Fibroblast of peridontal ligament (primary cell): ENCODE results near the gene CXCR3.
"Not testable (repeated sequence)": the region's sequence is repeated elsewhere in the genome, so short reads cannot be mapped to it uniquely, and the experiment has no call there.

Experiments used
- DNase-seq: peaks from one replicate; pipeline ENCODE4 v3.0.0-alpha.2; 2010; ENCODE audit errors: extremely low read depth

CXCR3 gene

DNA sequence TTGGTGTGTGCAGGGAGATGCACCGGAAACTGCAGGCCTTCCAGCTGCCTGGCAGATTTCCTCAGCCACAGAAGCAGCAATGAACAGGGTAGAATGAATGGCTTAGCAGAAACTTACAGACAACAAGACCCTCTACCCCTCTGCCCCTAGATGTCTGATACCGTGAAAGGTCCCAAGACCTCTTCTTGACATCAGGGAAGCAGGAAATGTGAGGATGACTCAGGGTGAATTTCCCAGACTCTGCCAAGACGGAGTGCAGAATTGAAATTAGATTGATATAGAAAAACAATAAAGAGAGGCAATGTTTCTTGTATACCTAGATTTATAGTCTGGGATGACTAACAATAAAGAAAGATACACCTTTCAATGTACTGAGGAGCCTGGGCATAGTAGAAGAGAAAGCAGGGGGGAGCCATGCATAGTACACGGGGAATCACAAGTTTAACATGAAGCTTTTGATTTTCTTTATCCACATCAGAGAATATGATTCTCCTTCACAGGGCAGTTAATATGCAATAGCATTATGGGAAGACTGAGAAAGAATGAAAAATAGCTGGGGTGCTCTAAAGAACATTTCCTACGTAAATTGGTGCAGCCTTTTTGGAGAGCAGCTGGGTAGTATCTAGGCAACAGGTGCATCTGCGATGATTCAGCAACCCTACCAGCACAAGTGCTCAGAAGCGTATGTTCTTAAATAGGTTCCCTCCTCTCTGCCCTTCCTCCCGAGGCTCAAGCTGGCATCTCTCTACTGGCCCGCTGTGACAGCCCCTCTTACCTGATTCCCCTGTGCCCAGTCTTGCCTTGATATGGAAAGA is 18.3 kb upstream of the CXCR3 start:
- no peak for DNase-seq

- no peak for DNase-seq
Measured at GRCh38 chrX:71634366-71634765, 16.1 kb upstream of the CXCR3 start.

DNA sequence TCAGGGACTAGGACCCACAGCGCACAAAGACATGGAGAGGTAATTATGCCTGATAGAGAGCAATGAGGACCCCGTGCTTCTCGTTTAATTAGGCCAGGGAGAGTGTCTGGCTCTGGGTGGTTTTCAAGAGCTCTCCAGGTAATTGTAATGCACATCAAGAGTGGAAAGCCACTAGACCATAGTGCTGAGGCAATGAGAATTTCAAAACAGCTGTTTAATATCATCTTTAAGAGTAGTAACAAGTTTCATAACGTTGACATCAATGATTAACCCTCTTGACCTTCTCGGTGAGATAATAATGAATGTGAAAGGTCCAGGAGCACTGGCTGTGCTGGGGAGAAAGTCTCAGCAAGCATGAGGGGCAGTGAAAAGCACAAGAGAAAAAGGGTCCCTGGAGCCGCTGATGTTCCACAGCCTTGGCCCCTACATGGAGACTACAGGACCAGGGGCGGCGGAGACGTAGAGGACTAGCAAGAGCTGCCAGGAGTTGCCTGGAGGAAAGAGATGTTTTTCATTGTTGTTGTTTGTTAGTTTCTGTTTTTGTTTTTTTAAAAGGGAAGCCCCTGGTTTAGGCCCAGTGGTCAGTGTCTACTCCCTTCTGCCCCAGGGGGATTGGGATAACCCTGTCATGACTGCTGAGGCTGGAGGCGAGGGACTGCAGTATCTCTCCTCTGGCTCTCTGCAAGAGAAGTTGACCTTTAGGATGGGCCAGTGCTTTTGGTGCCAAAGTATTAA is 14.8 kb upstream of the CXCR3 start:
- DNase-seq = no peak

- no peak for DNase-seq
Measured at GRCh38 chrX:71629467-71629866, 11.2 kb upstream of the CXCR3 start.

DNA sequence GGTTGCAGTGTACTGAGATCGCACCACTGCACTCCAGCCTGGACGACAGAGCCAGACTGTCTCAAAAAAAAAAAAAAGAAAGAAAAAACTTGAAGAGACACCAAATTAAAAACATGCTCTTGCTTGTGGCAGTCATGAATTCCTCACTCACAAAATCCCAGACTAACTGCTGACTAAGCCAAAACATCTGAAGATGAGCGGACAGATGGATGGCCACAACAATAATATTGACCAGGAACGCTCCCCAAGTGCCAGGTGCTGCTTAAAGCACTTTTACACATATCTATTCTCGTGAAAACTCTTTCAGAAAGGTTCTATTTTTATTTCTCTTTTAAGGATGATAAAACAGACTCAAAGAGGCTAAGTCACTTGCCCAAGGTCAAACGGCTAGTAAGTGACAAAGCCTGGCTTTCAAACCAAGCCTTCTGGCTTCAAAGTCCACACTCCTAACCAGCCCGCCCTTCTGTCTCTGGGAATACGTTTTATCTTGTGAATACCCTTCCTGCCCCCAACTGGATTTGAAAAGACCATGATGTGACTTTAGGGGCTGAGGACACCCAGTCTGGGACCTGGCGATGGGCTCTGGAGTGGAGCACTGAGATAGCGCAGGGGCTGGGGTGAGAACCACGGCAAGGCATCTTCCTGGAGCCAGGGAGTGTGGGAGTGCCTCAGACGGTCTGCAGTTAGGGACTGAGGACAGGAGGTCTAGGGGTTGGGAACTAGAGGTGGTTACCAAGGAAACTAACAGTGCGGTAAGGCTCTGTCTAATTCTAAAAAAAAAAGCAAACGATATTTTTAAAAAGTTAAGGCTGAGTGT is 9.5 kb upstream of the CXCR3 start:
- DNase-seq = peak; percentile 5

GRCh38 chrX:71626576-71626975 is 8.3 kb upstream of the CXCR3 start:
- no peak for DNase-seq

DNA sequence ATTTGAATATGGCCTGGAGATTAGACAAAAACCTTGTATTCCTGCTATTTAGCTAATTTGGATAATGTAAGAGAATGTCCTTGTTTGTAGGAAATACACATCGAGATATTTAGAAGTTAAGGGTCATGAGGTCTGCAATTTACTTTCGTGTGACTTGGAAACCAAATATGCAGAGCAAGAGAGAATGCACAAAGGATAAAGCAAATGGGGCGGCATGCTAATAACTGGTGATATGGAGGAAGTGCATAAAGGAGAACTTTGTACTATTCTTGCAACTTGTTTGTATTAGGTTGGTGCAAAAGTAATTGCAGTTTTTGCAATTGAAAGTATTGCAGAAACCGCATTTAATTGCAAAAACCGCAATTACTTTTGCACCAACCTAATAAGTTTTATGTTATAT is 7.2 kb upstream of the CXCR3 start:
- no peak for DNase-seq

DNA sequence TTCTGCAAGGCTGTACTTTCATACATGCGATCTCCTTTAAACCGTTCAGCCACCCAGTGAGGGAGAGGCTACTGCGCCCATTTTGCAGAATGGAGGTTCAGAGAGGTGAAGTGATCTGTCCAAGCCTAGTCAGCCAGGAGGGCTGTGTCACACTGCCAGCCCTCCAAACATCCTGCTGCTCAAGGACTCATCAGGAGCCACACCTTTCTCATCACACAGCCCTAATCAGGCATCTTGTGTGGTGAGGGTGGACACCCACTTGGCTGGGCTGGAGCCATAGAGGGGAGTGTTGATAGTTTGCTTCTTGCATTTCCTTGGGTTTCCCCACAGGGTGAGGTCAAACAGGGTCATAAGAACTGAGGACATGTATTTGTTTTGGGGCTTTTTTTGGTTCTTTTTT is 5.4 kb upstream of the CXCR3 start:
- no peak for DNase-seq

- DNase-seq = peak; percentile 72
Measured at GRCh38 chrX:71622576-71623450, 4.5 kb upstream of the CXCR3 start.

- DNase-seq = no peak
Measured at GRCh38 chrX:71622032-71622575, 3.8 kb upstream of the CXCR3 start.

DNA sequence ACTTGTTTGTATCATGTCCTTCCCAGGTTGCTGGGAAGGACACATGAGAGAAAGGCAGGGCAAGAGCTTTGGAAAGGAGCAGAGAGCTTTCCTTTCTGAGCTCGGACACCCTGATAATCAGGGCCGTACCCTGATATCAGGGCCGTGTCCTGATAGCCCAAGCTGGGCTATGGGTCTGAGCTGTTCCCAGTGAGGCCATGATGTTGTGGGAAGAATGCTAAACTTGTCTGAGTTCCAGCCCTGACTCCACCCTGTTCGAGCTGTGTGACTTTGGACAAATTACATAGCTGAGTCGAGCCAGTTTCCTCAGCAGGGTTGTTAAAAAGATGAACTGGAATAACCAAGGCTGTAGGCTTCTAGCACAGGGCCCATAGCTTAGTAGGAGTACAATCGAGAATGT is 3.3 kb upstream of the CXCR3 start:
- peak; percentile 24 for DNase-seq

- no peak for DNase-seq
Measured at GRCh38 chrX:71619986-71620385, 1.7 kb upstream of the CXCR3 start.

GRCh38 chrX:71619193-71619592 is 882 bp upstream of the CXCR3 start:
- DNase-seq = no peak

DNA sequence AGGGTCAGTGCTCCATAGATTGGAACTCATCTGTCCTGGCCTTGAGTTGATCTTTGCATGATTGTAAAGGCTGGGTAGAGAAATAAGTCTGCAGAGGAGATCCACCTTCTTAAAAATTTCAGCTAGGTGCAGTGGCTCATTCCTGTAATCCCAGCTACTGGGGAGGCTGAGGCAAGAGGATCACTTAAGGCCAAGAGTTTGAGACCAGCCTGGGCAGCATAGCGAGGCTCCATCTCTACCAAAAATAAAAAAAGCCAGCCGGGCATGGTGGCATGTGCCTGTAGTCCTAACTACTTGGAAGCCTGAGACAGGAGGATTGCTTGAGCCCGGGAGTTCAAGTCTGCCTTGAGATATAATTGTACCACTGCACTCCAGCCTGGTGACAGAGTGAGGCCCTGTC is 476 bp upstream of the CXCR3 start:
- no peak for DNase-seq

DNA sequence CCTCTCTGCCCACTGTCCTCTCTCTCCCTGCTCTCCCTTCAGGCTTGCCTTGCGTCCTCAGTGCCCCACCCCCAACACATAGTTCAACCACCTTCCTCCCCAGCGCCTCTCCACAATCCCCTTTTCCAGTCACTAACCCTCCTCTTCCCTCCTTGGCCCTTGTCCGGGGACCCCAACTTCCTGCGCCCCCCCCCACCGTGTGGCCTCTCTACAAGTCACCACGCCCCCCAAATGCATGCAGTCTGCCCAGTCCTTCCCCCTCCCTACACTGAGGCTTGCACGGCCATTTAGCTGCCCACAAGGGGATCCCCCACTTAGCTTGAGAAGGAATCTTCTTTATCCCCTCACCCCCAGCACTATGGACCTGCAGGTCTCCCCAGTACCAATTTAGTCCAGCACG is 569 bp downstream of the CXCR3 start:
- DNase-seq = no peak

GRCh38 chrX:71616672-71617529 is 1.4 kb downstream of the CXCR3 start:
- no peak for DNase-seq

- no peak for DNase-seq
Measured at GRCh38 chrX:71615954-71616353, 2.4 kb downstream of the CXCR3 start.

DNA sequence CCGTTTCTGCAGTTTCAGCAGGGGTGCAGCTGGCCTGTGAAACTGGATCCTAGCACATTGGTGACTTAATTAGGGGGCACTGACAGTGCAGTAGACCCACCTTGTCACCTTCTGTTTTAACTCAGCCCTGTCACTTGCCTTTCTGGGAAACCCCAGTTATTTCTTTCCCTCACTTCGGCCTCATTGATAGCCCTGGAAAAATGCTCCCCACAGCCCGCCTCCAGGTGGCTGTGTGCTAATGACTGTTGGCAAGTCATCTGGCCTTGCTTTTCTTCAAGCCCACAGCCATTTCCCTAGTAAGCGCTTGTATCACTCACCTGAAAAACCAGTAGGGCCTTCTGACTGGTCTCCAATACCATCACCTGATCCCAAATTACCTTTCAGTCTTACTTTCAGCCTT is 3.3 kb downstream of the CXCR3 start:
- no peak for DNase-seq

DNA sequence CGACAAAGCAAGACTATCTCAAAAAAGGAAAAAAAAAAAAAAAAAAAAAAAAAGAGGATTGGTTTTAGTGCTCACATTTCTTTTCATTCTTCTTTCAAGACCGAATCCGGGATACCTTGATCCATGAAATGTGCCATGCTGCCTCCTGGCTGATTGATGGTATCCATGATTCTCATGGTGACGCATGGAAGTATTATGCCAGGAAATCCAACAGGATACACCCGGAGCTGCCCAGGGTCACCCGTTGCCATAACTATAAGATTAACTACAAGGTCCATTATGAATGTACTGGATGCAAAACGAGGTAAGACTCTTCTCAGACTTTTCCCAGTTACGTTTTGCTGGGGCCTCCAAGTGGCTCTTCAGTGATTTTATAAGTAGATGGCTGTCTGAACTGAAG is 6.1 kb downstream of the CXCR3 start:
- DNase-seq = no peak

- not testable (repeated sequence) for DNase-seq
Measured at GRCh38 chrX:71611736-71612135, 6.6 kb downstream of the CXCR3 start.
